Omental fat pad (tissue), 4 donors: ENCODE data around the gene DDB1. TPM values are rescaled to one million over a fixed set of nuclear protein-coding genes. Genes with fewer than 3 reads are reported as not detected.

Experiments
- ATAC-seq: fragments of 150-250 bp; one replicate; pipeline ENCODE4 v1.9.1; 2016; ENCODE audit warnings: mild to moderate bottlenecking, moderate library complexity; ENCODE audit not compliant: low FRiP score
- DNase-seq: peaks from one replicate; pipeline ENCODE4 v3.0.0-alpha.2; 2019; ENCODE audit warnings: low spot score
- total RNA-seq, 4 donors: library from RNA; depleted of rRNA; stranded (reverse); fragments of >200 nt; gene quantifications; one replicate each; pipeline ENCODE4 v1.1.0, GENCODE V29; 2016
- TF ChIP-seq, protein P1 (sequence below), 3 donors: fragments of 450-650 bp; IDR thresholded peaks; one replicate each; pipeline ENCODE4 v1.5.1; 2016 to 2017; ENCODE audit warnings: antibody characterized with exemption in 3 of 3, mild to moderate bottlenecking in 3 of 3, moderate library complexity in 2 of 3

The DDB1 gene
- total RNA-seq, 4 donors from 2014 or later = 127 to 182 (median 155) TPM

DNA sequence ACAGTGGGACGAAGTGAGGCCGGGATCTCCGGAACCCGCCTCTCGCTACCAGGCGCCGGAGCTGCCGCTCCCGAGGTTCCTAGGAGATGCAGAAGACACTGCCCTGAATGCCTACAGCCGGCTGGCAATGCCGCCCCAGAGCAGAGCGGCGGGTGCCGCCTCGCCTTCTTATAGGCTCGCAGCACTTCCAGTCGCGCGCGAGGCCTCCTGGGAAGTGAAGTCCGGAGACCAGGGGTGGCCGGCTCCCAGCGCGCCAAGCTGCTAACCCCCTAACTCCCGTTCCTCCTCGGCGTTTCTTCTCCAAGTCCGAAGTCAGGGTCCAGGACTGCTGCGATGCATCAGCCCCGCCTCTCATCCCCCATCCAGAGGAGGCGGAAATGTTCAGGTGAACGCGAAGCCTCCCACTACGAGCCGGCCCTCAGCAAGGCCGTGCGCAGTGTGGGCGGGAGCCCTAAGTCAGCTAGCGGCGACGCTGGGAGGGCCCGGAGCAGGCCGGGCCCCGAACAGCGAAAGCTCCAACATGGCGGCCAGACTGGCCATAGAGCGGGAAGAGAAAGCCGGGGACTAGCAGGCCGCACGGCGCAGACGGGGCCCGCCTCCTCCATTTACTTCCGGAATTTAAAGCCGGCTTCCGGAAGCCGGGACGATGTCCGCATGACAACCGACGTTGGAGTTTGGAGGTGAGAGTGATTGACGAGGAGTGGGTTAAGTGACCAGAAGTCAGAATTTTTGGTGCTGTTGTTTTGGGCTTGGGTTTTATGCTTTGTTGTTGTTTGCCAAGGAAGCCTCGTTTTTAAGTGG is 29.0 kb upstream of the DDB1 start, which contains the start of the genes CYB561A3 and TMEM138:
Gene CYB561A3, minus strand, starts transcription at position 142 of the 801 bp plus-strand sequence. CDS start 5,169 bp downstream, outside the sequence.
Gene TMEM138, plus strand, starts transcription at position 634 of the 801 bp plus-strand sequence. CDS start 2,017 bp downstream, outside the sequence.
- TF ChIP-seq, protein P1, sequence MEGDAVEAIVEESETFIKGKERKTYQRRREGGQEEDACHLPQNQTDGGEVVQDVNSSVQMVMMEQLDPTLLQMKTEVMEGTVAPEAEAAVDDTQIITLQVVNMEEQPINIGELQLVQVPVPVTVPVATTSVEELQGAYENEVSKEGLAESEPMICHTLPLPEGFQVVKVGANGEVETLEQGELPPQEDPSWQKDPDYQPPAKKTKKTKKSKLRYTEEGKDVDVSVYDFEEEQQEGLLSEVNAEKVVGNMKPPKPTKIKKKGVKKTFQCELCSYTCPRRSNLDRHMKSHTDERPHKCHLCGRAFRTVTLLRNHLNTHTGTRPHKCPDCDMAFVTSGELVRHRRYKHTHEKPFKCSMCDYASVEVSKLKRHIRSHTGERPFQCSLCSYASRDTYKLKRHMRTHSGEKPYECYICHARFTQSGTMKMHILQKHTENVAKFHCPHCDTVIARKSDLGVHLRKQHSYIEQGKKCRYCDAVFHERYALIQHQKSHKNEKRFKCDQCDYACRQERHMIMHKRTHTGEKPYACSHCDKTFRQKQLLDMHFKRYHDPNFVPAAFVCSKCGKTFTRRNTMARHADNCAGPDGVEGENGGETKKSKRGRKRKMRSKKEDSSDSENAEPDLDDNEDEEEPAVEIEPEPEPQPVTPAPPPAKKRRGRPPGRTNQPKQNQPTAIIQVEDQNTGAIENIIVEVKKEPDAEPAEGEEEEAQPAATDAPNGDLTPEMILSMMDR (IDR thresholded peaks at IDR 0.05) = no peak
- peak; percentile 80 for DNase-seq
- peak; percentile 98 for ATAC-seq

DNA sequence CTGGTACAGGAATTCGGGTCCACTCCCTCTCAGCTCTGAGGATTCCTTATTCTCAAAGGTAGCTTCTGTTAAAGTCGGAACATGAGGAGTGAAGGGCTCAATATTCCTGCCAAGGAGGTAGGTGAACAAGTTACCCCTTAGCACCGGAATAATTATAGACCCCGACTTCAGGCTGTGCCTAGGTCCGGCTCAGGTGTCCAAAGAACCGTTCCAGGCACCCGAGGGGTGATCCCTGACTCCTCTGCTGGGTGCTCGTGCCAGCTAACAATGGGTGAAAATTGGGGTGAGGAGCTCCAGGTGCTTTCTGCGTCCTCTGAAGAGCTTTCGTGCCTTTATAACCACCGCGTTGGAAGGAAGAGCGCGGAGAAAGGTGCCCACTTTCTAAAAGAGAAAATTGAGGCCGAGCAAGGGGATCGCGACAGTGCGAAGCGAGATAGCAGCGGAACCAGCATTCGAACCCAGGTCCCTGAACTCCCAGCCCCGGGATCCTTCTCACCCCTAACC is 28.4 kb upstream of the DDB1 start:
- DNase-seq = no peak
- no peak for ATAC-seq
- TF ChIP-seq, protein P1 (IDR thresholded peaks at IDR 0.05) = no peak

DNA sequence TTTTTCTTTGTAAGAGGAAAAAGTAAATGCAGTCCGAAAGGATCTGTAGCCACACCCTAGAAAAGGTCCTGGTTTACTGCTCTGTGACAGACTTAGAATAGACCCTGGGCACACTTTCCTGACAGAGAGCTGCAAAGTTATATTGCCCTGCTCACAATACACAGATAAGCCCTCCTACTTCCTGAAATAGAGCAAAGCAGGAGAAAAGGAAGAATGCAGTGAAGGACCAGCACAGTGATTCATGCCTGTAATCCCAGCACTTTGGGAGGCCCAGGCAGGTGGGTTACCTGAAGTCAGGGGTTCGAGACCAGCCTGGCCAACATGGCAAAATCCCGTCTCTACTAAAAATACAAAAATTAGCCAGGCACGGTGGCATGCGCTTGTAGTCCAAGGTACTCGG is 26.6 kb upstream of the DDB1 start:
- ATAC-seq (no peak), DNase-seq (no peak)
- TF ChIP-seq, protein P1 (IDR thresholded peaks at IDR 0.05) = no peak

DNA sequence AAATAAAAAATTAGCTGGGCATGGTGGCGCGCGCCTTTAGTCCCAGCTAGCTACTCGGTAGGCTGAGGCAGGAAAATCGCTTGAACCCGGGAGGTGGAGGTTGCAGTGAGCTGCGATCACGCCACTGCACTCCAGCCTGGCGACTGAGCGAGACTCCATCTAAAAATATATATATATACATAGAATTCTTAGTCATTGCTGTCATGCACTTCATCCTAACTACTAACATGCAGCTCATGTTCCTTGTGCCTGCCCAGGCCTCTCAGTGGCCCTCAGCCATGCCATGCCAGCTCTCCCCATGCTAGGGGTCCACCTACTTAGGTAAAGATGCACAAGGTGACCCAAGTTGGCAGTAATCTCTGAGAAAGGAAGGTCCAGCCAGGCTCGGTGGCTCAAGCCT is 25.7 kb upstream of the DDB1 start:
- ATAC-seq = no peak
- DNase-seq = no peak
- TF ChIP-seq, protein P1 (IDR thresholded peaks at IDR 0.05) = no peak

DNA sequence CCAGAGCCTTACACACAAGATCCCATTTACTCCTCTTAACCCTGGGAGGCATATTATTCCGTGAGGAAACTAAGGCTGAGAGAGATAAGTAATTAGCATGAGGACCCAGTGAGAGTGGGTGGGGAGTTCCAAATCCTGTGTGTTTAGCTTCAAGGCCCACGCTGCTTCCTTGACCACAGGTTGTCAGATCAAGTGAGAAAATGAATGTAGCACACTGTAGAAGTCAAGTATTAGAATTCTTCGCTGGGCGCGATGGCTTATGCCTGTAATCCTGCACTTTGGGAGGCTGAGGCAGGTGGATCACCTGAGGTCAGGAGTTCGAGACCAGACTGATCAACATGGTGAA is 25.0 kb upstream of the DDB1 start:
- no peak for ATAC-seq
- TF ChIP-seq, protein P1 (IDR thresholded peaks at IDR 0.05) = no peak

DNA sequence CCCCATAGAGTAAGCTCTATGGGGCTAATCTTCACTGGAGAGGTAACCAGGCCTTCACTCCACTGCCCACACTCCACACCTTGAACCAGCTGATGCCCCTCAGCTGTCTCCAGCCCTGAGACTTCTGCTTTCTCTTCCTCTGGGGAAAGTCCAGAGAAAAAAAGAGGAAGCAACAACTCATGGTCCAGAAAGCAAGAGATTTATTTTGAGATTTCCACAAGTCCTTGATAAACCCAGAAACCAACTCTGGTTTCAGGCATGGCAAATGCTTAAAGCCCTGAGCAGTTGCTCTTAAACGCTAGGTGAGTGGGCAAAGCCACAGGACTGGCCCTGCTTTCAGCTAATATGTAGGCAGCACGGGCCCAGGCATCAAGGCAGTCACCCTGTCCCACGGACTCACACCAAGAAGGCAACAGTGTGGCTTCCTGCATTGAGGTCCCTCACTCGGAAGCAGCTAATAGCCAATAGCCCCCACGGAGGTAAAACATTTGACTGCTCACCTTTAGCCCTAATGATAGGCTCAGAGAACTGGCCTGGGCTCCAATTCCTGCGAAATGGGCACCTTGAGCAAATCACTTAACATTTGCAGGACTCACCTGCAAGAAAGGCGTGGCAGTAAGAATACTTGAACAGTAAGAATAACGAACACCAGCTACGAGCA is 24.5 kb upstream of the DDB1 start:
- ATAC-seq (no peak), DNase-seq (no peak)
- TF ChIP-seq, protein P1 (IDR thresholded peaks at IDR 0.05) = no peak

More for the DNA sequence above, 25.0 kb upstream of the DDB1 start:
- no peak for DNase-seq
